AG09319 (cell line): ENCODE measurements around the gene BAIAP3.

ENCODE experiments used
- DNase-seq: peaks from one replicate; pipeline ENCODE4 v3.0.0-alpha.2; 2010; ENCODE audit warnings: low read depth; ENCODE audit errors: extremely low read depth
- TF ChIP-seq, protein P1 (sequence below): IDR thresholded peaks from 2 replicates; pipeline ENCODE4 v1.5.1; 2011; ENCODE audit warnings: low read depth, mild to moderate bottlenecking, inconsistent platforms, low read length, moderate library complexity

The BAIAP3 gene

DNA sequence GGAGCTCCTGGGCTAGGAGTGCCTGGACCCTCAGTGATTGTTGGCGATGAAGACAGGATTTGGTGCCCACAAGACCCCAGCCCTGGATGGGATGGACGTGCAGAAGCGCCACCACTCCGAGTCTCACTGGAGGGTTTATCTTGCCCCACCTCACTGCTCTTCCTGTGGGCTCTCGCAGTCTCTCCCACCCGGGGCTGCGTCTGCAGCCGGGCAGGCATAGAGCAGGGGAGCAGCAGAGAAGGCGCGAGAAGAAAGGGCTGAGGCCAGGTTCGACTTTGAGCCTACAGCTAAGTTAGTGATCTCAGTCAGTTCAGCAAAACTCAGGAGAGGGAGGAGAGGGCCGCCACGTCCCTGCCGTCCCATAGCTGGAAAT, 17.4 kb upstream of the BAIAP3 start:
- DNase-seq = no peak
- TF ChIP-seq, protein P1, sequence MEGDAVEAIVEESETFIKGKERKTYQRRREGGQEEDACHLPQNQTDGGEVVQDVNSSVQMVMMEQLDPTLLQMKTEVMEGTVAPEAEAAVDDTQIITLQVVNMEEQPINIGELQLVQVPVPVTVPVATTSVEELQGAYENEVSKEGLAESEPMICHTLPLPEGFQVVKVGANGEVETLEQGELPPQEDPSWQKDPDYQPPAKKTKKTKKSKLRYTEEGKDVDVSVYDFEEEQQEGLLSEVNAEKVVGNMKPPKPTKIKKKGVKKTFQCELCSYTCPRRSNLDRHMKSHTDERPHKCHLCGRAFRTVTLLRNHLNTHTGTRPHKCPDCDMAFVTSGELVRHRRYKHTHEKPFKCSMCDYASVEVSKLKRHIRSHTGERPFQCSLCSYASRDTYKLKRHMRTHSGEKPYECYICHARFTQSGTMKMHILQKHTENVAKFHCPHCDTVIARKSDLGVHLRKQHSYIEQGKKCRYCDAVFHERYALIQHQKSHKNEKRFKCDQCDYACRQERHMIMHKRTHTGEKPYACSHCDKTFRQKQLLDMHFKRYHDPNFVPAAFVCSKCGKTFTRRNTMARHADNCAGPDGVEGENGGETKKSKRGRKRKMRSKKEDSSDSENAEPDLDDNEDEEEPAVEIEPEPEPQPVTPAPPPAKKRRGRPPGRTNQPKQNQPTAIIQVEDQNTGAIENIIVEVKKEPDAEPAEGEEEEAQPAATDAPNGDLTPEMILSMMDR = no peak

DNA sequence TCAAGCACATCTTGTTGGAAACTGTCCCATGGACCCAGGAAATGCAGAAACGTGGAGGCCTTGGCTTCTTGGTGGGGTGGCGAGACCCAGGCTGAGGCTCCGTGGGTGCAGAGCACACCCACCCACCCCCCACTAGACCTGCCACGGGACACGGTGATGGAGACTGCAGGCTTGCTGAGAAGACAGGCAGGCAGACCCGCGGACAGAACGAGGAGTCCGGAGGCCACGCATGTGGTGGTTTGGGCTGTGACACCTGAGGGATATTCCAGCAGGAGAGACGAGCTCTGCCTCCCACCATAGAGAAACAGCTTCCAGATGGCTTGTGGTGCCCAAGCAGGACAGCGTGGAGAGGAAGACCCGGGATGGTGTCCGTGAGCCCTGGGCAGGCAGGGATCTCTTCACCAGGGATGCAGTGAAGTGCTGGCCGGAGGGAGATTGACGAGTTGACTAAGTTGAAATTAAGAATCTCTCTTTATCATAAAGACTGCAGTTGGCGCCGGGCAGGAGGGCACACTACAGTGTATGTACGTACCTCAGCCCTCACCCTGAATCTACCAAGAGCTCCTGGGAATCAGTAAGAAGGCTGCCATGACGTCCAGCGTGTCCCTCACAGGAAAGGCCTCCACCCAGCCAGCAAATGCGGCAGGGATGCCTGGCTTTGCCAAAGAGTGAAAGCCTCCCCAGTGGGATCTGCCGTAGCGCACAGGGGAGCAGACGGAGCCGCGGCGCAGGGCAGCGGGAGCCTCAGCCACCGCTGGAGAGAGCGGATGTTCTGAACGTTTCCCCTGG, 15.8 kb upstream of the BAIAP3 start:
- no peak for DNase-seq
- TF ChIP-seq, protein P1 = no peak

DNA sequence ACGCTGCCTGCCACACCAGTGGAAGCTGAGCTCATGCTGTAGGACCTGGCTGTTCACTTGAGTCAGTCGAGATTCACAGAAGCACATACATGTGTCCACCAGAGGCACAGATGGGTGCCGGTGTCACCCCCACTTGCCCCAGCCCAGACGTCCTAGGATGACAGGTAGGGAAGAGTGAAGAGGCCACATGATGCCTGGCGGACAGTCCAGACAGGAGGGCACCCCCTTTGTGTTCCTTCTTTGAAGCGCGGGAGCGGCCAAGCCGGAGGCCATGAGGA, 15.2 kb upstream of the BAIAP3 start:
- no peak for DNase-seq
- TF ChIP-seq, protein P1 = no peak

DNA sequence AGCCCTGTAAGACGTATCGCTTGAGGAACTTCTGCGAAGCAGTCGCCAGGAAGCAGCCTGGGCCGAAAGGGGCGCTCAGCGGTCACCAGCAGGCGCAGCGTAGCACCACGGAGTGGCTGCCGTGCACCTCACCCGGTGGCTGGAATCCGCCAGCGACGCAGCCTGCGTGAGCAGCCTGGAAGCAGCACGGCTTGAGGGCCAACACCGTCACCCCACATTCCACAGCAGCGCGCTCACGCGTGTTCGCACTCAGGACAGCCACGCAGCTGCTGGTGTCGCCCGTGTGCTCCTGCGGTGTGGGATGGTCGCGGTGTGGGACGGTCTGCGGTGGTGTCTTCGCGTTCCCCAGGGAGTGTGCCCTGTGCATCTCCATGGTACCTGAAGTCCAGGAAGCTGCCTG, 14.4 kb upstream of the BAIAP3 start:
- TF ChIP-seq, protein P1 = no peak
- no peak for DNase-seq

DNA sequence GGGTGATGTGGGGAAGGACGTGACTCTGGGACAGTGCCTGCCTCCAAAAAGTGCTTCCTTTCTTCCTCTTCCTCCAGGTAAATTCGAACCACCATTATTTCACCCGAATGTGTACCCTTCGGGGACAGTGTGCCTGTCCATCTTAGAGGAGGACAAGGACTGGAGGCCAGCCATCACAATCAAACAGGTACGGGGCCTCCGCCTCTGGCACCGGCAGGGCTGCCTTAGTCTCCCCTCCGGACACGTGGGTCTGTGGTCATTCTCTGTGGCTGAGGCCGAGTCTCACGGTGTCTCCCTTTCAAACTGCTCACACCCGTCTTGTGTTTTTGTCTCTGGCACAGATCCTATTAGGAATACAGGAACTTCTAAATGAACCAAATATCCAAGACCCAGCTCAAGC, 13.3 kb upstream of the BAIAP3 start:
- TF ChIP-seq, protein P1 = no peak

DNA sequence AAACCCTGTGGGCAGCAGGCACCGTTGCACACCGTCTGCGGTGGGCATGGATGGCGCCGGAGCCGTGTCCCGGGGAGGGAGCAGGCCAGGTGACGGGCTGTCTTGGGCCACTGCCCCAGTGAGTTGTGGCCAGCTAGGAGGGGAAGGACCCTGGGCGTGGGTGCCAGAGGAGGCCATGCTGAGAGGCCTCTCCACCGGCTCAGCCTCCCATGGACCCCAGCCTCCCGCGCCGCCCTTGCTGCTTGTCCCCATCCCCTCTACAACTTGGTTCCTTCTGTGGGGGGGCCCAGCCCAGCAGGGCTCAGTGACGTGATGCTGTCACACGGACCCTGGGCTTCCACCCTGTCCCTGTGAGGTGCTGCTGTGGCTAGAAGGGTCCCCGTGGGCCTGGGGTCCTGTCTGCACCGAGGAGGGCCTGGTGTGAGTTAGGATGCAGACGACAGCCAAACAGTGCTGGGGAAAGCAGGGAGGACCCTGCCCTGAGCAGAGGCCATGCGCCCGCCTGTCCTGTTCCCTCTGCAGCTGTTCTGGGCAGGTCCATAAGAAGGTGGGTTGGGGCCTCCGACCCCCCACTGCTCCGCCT, 12.7 kb upstream of the BAIAP3 start:
- TF ChIP-seq, protein P1 = no peak
- no peak for DNase-seq

More for the DNA sequence above, 13.3 kb upstream of the BAIAP3 start:
- no peak for DNase-seq

DNA sequence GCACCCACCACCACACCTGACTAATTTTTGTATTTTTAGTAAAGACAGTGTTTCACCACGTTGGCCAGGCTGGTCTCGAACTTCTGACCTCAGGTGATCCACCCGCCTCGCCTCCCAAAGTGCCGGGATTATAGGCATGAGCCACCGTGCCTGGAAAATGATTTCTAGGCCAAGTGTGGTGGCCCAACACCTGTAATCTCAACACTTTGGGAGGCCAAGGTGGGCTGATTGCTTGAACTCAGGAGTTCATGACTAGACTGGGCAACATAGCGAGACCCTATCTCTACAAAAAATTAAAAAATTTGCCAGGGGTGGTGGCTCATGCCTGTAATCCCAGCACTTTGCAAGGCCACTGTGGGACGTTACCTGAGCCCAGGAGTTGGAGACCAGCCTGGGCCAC, 11.0 kb upstream of the BAIAP3 start:
- no peak for DNase-seq
- TF ChIP-seq, protein P1 = no peak
